Activated T-helper 17 cell treated with anti-CD3 and anti-CD28 coated beads, Interleukin-2, amount 50 U/mL, for 72 hours (primary cell): ENCODE results near the gene CBFA2T2. TPM values are rescaled to one million over a fixed set of nuclear protein-coding genes. Genes with fewer than 3 reads are reported as not detected.
"Not testable (repeated sequence)": the region's sequence is repeated elsewhere in the genome, so short reads cannot be mapped to it uniquely, and the experiment has no call there.

Experiments
- ATAC-seq: fragments of 150-1000 bp; cut with Tn5 transposase; replicated peaks from 2 replicates; pipeline ENCODE4 v1.10.0; 2021; ENCODE audit warnings: mild to moderate bottlenecking, moderate library complexity
- H3K27ac Mint-ChIP-seq: one replicate; pipeline ENCODE4 v1.8.0; 2022; ENCODE audit warnings: mixed read lengths
- H3K27me3 Mint-ChIP-seq: one replicate; pipeline ENCODE4 v1.8.0; 2022; ENCODE audit warnings: mixed read lengths
- H3K36me3 Mint-ChIP-seq: one replicate; pipeline ENCODE4 v1.8.0; 2022; ENCODE audit warnings: low read depth, mild to moderate bottlenecking, mixed read lengths
- H3K4me1 Mint-ChIP-seq: one replicate; pipeline ENCODE4 v1.8.0; 2022; ENCODE audit warnings: mixed read lengths
- H3K4me3 Mint-ChIP-seq: one replicate; pipeline ENCODE4 v1.8.0; 2022; ENCODE audit warnings: mild to moderate bottlenecking, mixed read lengths
- H3K9me3 Mint-ChIP-seq: one replicate; pipeline ENCODE4 v1.8.0; 2022; ENCODE audit warnings: mixed read lengths
- total RNA-seq, 2 donors: library from RNA; stranded (reverse); gene quantifications; one replicate each; pipeline ENCODE4 v1.2.3, GENCODE V29; 2022

CBFA2T2 gene
- total RNA-seq, 2 donors from 2014 or later, result 14.5 to 25.6 TPM

DNA sequence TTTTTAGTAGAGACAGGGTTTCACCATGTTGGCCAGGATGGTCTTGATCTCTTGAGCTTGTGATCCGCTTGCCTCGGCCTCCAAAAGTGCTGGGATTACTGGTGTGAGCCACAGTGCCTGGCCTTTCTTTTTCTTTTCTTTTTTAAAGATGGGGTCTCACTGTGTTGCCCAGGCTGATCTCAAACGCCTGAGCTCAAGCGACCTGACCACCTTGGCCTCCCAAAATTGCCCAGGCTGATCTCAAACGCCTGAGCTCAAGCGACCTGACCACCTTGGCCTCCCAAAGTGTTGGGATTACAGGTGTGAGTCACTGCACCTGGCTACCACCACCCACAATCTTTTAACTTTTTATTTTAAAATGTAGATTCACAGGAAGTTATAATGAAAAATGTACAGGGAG is 71.2 kb downstream of the CBFA2T2 start:
- H3K4me1 Mint-ChIP-seq, result peaks cover 14% of the 10 kb centered on the region
- not testable (repeated sequence) for H3K9me3 Mint-ChIP-seq, H3K4me3 Mint-ChIP-seq, H3K27me3 Mint-ChIP-seq, ATAC-seq, H3K27ac Mint-ChIP-seq
- peaks cover 16% of the 10 kb centered on the region for H3K36me3 Mint-ChIP-seq

DNA sequence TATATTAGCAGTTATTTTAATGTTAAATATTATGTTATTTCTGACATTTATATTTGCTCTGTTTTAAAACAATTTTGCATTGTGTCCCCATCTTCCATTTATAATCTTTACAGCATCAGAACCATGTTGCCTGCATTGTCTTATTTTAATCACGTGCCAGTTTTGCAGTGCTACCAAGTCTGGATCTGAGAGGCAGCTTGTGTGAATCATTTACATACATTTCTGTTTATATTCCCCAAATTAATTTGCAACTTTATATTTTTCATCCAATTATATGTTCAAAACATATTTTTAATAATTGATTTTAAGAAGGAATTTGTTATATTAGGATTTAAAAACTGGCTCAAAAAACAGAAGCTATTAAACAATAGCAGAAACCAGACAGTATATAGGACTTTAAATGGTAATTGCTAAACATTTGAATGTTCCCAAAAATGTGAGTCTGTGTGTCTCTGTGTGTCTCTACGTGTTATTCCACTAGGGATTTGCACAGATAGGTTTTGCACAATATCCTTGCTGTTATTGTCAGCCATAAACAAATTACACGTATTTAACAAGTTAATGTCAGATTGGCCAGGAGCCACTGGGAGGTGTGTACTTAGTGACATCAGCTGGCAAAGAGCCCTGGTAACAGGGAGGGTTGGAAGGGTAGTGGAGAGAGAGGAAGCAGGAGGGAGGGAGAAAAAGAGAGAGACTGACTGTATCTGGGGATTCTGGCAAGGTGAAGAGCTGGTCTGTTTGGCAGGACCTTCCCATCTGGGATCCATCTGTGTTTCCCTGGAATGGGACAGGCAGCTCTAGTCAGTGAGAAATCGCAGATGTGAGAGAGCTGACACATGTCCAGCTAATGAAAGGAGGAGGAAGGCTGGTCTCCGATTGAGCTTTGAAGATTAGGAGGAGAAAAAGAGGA is 72.1 kb downstream of the CBFA2T2 start:
- H3K36me3 Mint-ChIP-seq, result peaks cover 16% of the 10 kb centered on the region
- no peaks in the 10 kb centered on the region for H3K27me3 Mint-ChIP-seq
- ATAC-seq, result no peak
- H3K9me3 Mint-ChIP-seq, result no peaks in the 10 kb centered on the region
- H3K4me3 Mint-ChIP-seq, result no peak overlapping the region
- no peak overlapping the region for H3K27ac Mint-ChIP-seq
- peaks cover 12% of the 10 kb centered on the region for H3K4me1 Mint-ChIP-seq

DNA sequence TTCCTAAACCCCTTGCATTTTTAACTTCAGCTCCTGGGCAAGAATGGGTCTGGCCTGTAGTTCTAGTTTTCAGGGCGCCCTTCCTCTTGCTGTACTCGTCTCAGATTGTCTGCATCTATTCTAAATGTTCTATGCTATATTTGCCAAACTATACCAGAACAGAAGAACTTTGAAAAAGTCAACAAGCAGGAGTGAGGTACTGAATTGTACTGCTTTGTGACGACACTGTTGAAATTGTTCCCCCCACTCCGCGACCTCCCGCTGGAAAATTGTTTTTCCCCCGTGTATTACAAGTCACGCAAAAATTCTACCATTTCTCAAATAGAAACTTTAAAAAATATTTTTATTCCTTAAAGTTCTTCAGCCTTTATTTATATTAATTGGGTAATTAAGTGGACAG is 73.9 kb downstream of the CBFA2T2 start:
- Mint-ChIP-seq H3K4me1 (peaks cover 11% of the 10 kb centered on the region), H3K27ac (no peak overlapping the region), H3K4me3 (no peak overlapping the region), H3K36me3 (no peaks in the 10 kb centered on the region), H3K27me3 (no peaks in the 10 kb centered on the region), H3K9me3 (no peaks in the 10 kb centered on the region)
- no peak for ATAC-seq

DNA sequence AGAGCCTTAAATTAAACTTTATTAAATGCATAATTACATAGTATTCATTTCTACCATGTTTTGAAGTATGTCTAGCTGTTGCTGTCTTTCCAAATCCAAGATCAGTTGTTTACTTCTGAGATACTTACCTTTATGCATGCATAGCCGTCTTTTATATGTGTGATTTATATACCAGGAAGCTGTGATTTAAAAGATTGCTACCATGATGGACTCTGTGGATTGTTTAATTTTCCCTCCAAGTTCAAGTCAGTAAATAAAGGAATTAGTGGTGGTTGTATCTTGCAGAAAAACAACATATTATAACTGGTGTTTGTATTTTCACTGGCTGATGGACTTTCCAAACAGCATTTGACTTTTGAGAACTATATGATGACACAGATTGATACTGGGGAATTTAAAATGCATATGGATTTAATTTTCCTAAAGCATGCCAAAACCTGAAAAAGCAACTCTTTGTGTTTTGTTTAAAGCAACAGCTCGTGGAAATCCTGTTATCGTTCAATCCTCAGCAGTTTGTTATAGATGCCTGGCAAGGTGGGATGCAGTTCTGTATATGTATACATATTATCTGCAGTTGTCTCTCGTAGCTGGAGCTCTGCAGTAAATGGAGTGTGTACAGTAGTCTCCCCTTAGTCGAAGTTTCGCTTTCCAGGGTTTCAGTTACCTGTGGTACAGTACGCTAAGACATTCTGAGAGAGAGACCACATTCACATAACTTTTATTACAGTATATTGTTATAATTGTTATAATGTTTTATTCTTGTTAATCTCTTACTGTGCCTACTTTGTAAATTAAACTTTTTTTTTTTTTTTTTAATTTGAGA is 77.1 kb downstream of the CBFA2T2 start:
- Mint-ChIP-seq H3K27ac (no peak overlapping the region), H3K9me3 (no peaks in the 10 kb centered on the region), H3K27me3 (no peaks in the 10 kb centered on the region), H3K36me3 (no peaks in the 10 kb centered on the region), H3K4me3 (no peak overlapping the region), H3K4me1 (peaks cover 22% of the 10 kb centered on the region)
- no peak for ATAC-seq

DNA sequence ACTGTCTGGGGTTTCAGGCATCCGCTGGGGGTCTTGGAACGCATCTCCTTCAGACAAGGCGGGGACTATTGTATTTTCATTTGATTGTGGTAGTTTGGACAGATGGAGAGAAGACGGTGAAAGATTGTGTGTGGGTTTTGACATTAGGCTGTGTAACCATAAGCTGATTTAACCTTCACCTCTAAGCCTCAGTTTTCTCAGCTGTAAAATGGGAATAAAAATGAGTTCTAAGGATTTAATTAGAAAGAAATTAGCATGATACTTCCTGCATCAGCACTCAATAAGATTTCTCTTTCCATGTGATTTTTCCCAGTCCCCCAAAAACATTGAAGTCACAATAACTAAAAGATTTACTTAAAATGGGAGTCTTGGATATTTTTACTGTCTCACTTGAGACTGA is 78.1 kb downstream of the CBFA2T2 start:
- no peak overlapping the region for H3K4me3 Mint-ChIP-seq
- no peaks in the 10 kb centered on the region for H3K36me3 Mint-ChIP-seq
- no peaks in the 10 kb centered on the region for H3K27me3 Mint-ChIP-seq
- no peak for ATAC-seq
- peaks cover 17% of the 10 kb centered on the region for H3K4me1 Mint-ChIP-seq
- H3K9me3 Mint-ChIP-seq, result no peaks in the 10 kb centered on the region
- H3K27ac Mint-ChIP-seq, result no peak overlapping the region

DNA sequence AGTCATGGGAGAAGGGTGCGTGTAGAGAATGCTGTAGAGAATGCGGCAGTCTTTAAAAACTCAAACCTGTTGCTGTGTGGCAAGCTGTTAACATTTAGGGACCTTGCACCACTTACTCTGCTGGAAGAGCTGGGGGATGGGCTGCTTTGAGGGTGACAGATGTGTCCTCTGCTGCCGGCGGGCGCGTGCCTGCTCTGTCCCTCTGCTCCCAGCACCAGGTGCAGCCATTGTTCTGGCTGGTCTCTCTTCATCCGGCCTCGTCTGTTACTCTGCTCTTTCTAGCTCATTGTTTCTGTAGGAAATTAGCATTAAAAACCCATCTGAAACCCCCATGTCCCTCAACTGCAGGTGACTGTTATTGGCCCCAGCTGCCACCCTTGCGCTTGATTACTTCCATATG is 78.5 kb downstream of the CBFA2T2 start:
- peaks cover 17% of the 10 kb centered on the region for H3K4me1 Mint-ChIP-seq
- no peak overlapping the region for H3K27ac Mint-ChIP-seq
- H3K9me3 Mint-ChIP-seq, result no peaks in the 10 kb centered on the region
- H3K36me3 Mint-ChIP-seq, result no peaks in the 10 kb centered on the region
- ATAC-seq, result no peak
- H3K4me3 Mint-ChIP-seq, result no peak overlapping the region
- H3K27me3 Mint-ChIP-seq, result no peaks in the 10 kb centered on the region

DNA sequence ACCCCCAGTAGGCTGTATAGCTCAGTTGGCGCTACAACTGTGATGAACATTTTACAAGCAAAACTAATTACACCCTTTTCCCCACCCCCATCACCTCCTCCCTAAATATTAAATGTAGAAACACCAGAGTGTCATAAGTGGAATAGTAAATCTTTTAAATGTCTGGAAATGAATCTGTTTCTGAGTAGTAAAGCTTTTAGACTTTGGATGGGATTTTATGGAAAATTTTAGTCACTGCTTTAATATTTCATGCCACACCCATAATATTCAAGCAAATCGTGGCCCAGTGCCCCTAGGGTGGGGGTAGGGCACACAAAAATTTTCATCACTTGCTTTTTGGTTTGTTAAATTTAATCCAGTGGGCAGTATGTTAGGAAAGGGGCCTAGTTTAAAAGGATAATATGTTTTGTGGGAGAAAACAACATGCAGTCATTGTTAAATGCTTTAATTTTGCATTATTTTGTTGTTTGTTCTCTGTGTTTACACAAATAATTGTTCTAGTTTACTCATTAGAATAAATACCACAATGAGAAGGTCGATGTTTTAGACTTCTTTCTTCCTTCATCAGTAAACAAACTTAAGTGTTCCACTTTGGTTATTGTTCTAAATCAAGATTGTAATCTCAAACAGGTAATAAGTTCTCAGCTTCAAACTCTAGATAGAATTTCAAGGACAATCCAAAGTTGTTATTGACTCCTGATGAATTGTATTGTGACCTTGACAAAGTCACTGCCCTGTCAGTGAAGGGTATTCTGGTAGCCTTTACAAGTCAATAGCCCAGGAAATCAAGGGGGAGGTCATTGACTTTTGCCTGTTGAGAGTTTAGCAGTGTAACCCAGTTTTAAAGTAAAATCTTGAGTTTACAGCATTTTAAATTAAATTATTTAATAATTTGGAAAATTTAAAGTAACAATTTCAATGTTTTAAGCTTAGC is 79.2 kb downstream of the CBFA2T2 start:
- Mint-ChIP-seq H3K9me3 (no peaks in the 10 kb centered on the region), H3K36me3 (no peaks in the 10 kb centered on the region), H3K27ac (no peak overlapping the region), H3K4me1 (peaks cover 17% of the 10 kb centered on the region), H3K27me3 (no peaks in the 10 kb centered on the region), H3K4me3 (no peak overlapping the region)
- no peak for ATAC-seq

DNA sequence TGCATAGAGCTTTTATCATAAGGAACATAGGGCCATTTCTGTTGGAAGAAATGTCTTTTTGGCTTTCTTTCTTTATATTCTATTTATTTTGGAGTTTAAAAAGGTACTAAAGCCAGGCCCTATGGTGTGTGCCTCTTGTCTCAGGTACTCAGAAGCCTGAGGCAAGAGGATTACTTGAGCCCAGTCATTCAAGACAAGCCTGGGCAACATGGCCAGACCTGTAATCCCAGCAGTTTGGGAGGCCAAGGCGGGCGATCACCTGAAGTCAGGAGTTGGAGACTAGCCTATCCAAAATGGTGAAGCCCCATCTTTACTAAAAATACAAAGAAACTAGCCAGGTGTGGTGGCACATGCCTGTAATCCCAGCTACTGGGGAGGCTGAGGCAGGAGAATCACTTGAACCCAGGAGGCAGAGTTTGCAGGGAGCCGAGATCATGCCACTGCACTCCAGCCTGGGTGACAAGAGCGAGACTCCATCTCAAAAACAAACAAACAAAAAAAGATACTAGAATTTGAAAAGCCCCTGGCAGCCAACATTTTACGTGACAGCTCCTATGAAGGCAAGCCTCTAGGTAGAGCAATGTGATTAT is 80.0 kb downstream of the CBFA2T2 start:
- H3K4me3 Mint-ChIP-seq, result no peak overlapping the region

DNA sequence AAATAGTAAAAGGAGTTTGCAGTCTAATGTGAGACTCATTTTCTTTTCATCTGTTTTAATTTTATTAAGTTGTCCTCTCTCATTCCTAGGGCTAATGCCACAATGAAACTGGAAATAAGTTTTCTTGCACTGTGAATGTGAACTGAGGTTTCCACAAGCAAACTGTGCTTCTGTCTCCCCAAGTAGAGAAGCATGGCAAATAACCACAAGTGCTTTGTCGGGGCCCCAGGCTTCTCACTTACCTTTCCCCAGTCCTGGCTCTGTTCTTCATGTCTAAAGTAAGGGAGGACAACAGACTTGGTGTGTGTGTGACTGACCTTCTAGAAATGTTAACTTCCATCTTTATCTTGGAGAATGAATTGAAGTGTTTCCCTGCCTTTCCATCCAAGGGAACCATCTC is 80.8 kb downstream of the CBFA2T2 start:
- Mint-ChIP-seq H3K27ac (peak overlapping the region; percentile 5), H3K36me3 (no peaks in the 10 kb centered on the region), H3K9me3 (no peaks in the 10 kb centered on the region), H3K27me3 (no peaks in the 10 kb centered on the region), H3K4me1 (peaks cover 17% of the 10 kb centered on the region), H3K4me3 (no peak overlapping the region)
- ATAC-seq, result no peak

More for the DNA sequence above, 80.0 kb downstream of the CBFA2T2 start:
- H3K27ac Mint-ChIP-seq, result peak overlapping the region; percentile 5
- peaks cover 17% of the 10 kb centered on the region for H3K4me1 Mint-ChIP-seq
- H3K27me3 Mint-ChIP-seq, result no peaks in the 10 kb centered on the region
- ATAC-seq, result no peak
- H3K9me3 Mint-ChIP-seq, result no peaks in the 10 kb centered on the region
- no peaks in the 10 kb centered on the region for H3K36me3 Mint-ChIP-seq

DNA sequence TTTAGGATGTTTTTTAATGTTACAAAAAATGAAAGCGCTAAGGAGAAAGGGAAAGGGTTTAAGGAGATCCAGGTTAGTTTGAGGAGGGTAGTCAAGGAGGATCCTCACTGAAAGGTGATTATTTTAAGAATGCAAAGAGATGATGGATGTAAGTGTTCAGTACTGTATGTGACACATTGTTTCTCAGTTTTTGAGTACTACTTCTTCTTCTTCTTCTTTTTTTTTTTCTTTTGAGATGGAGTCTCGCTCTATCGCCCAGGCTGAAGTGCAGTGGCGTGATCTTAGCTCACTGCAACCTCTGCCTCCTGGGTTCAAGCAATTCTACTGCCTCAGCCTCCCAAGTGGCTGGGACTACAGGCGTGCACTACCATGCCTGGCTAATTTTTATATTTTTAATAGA is 83.4 kb downstream of the CBFA2T2 start:
- not testable (repeated sequence) for H3K27ac Mint-ChIP-seq, ATAC-seq, H3K36me3 Mint-ChIP-seq

DNA sequence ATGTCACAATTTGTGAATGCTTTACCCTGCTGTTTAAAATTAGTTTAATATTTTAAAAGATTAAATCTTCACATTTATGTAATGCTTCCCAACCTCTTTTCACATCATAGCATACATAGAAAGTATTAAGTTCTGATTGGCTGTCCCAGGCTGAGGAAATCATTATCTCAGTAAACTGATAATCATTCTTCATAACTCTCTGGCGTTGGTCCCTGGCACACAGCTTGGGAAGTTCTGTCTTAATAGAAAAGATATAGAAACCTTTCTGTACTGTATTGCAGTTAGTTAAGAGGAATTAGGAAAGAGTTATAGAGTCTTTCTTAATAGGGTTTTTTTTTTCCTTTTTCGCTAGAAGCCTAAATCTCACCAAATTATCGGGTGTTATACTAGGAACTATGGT is 85.4 kb downstream of the CBFA2T2 start:
- no peaks in the 10 kb centered on the region for H3K27me3 Mint-ChIP-seq
- no peak for ATAC-seq
- H3K4me3 Mint-ChIP-seq, result no peak overlapping the region
- H3K36me3 Mint-ChIP-seq, result no peaks in the 10 kb centered on the region
- H3K27ac Mint-ChIP-seq, result no peak overlapping the region
- peaks cover 15% of the 10 kb centered on the region for H3K4me1 Mint-ChIP-seq
- H3K9me3 Mint-ChIP-seq, result no peaks in the 10 kb centered on the region

More for the DNA sequence above, 83.4 kb downstream of the CBFA2T2 start:
- not testable (repeated sequence) for H3K9me3 Mint-ChIP-seq, H3K4me3 Mint-ChIP-seq, H3K27me3 Mint-ChIP-seq
- H3K4me1 Mint-ChIP-seq, result peaks cover 23% of the 10 kb centered on the region

DNA sequence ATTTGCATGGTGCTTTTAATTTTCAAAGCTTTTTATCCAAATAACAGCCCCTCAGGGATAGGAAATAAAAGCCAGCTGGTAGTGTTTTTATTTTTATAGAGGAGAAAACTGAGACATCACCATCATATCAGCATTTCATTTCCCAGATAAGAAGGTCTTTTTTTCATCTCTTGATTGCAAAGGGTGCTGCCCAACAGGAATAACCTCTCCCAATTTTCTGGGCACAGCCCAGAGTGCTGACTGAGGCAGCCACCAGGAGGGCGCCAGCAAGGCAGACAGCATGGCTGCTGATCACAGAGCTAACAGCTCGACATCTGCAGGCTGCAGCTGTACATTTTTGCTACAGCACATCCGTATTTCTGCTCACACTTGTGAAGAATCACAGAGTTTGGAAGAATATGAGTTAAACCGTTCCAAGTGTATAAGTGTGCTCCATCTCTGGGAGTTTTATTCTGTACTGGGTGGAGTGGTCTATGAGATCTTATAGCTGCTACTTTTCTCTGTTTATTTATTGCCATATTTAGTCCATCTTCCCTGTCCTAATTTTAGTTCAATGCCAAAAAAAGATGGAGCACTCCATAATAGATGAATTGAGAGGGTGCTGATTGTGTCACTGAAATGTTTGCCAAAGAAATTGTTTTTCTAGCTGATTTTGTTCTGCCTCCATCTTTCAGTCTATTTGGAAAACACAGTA is 86.7 kb downstream of the CBFA2T2 start:
- H3K4me1 Mint-ChIP-seq, result peaks cover 14% of the 10 kb centered on the region
- H3K36me3 Mint-ChIP-seq, result no peaks in the 10 kb centered on the region
- no peaks in the 10 kb centered on the region for H3K9me3 Mint-ChIP-seq
- H3K27ac Mint-ChIP-seq, result no peak overlapping the region
- no peak overlapping the region for H3K4me3 Mint-ChIP-seq
- no peaks in the 10 kb centered on the region for H3K27me3 Mint-ChIP-seq
- no peak for ATAC-seq

DNA sequence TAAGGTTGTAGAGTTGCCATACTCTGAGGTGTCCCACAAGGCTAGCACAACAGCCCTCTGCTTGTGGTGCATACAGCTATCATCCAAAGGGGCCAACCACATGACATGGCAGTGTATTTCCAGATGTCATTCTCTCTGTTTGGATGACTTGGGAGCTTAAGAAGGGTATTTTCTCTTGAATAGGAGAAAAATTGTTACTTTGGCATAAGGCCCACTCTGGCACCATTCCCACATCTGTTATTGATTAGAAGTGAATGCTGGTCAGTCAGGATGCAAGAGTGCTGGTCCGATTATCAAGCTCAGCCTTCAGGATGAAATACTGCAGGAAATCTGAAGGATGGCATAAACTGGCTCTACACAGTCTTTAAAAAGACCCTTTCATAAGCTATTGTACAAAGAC is 88.6 kb downstream of the CBFA2T2 start:
- no peak overlapping the region for H3K27ac Mint-ChIP-seq
- no peaks in the 10 kb centered on the region for H3K9me3 Mint-ChIP-seq
- ATAC-seq, result no peak
- peaks cover 22% of the 10 kb centered on the region for H3K4me1 Mint-ChIP-seq
- no peaks in the 10 kb centered on the region for H3K36me3 Mint-ChIP-seq
- no peaks in the 10 kb centered on the region for H3K27me3 Mint-ChIP-seq
- H3K4me3 Mint-ChIP-seq, result no peak overlapping the region
